Cardiac muscle cell (in vitro differentiated cells and primary cell): ENCODE measurements around the gene ALKBH4. TPM values are rescaled to one million over a fixed set of nuclear protein-coding genes. Genes with fewer than 3 reads are reported as not detected.
A peak's percentile ranks its signal among the peaks of the same experiment; 100 is the strongest.

Experiments used
- DNase-seq, 2 donors: peaks; one replicate each; pipeline versions ENCODE4 v3.0.0 to v3.0.0-alpha.2; 2010 to 2017; ENCODE audit warnings: low read depth in 1 of 2, low spot score in 1 of 2
- H3K27ac ChIP-seq: fragments of 200-600 bp; sonication (generic); 2 replicates; pipeline ENCODE4 v1.5.1; 2016
- H3K27me3 ChIP-seq: fragments of 200-600 bp; sonication (generic); 2 replicates; pipeline ENCODE4 v1.6.0; 2016; ENCODE audit warnings: control low read depth
- H3K36me3 ChIP-seq: fragments of 200-600 bp; sonication (generic); 2 replicates; pipeline ENCODE4 v1.5.1; 2016; ENCODE audit warnings: control low read depth
- H3K4me1 ChIP-seq: fragments of 200-600 bp; sonication (generic); 2 replicates; pipeline ENCODE4 v1.8.1; 2017; ENCODE audit warnings: low read depth, mild to moderate bottlenecking, mixed run types
- H3K4me3 ChIP-seq: fragments of 200-600 bp; sonication (generic); 2 replicates; pipeline ENCODE4 v1.5.1; 2016; ENCODE audit warnings: mild to moderate bottlenecking
- H3K9me3 ChIP-seq: fragments of 200-600 bp; sonication (generic); 2 replicates; pipeline ENCODE4 v1.5.1; 2017; ENCODE audit warnings: low read depth, mild to moderate bottlenecking, control low read depth
- CTCF ChIP-seq: IDR thresholded peaks from 2 replicates; pipeline ENCODE4 v1.5.1; 2012; ENCODE audit warnings: low read depth, mild to moderate bottlenecking, low read length
- polyA plus RNA-seq: library from polyadenylated mRNA; unstranded; fragments of >200 nt; fragmentation: Nextera tagmentation; extraction: Ambion mirVana; gene quantifications from 2 replicates; pipeline ENCODE4 v1.2.1, GENCODE V29; 2016
- total RNA-seq: library from RNA; depleted of rRNA; stranded (reverse); fragments of >200 nt; gene quantifications from 2 replicates; pipeline ENCODE4 v1.2.3, GENCODE V29; 2016

The ALKBH4 gene
- total and polyA plus RNA-seq, 2 experiments from 2014 or later, result 26.7 to 31.8 TPM

- no peak overlapping the region for H3K27ac ChIP-seq
- no peak for DNase-seq
- H3K4me3 ChIP-seq, result no peak overlapping the region
- no peaks in the 10 kb centered on the region for H3K27me3 ChIP-seq
- no peaks in the 10 kb centered on the region for H3K9me3 ChIP-seq
- TF ChIP-seq CTCF, result no peak
- peaks cover 10% of the 10 kb centered on the region for H3K36me3 ChIP-seq
- H3K4me1 ChIP-seq, result no peaks in the 10 kb centered on the region
These were observed 4.1 kb upstream of the ALKBH4 start for GRCh38 chr7:102468478-102469350.

GRCh38 chr7:102467581-102468477 lies 3.2 kb upstream of the ALKBH4 start:
- Histone ChIP-seq H3K27me3 (no peaks in the 10 kb centered on the region), H3K27ac (no peak overlapping the region), H3K36me3 (peaks cover 5% of the 10 kb centered on the region), H3K9me3 (no peaks in the 10 kb centered on the region), H3K4me3 (no peak overlapping the region), H3K4me1 (no peaks in the 10 kb centered on the region)
- no peak for TF ChIP-seq CTCF
- DNase-seq, result no peak

GRCh38 chr7:102466097-102466496 lies 1.4 kb upstream of the ALKBH4 start:
- H3K9me3 ChIP-seq, result no peaks in the 10 kb centered on the region
- no peak overlapping the region for H3K27ac ChIP-seq
- H3K4me3 ChIP-seq, result peak overlapping the region; percentile 97
- no peaks in the 10 kb centered on the region for H3K27me3 ChIP-seq
- H3K4me1 ChIP-seq, result no peaks in the 10 kb centered on the region
- no peak for TF ChIP-seq CTCF
- H3K36me3 ChIP-seq, result no peaks in the 10 kb centered on the region
- no peak for DNase-seq

GRCh38 chr7:102463841-102464576 lies 654 bp downstream of the ALKBH4 start:
- H3K4me3 ChIP-seq, result peak overlapping the region; percentile 97
- H3K4me1 ChIP-seq, result no peaks in the 10 kb centered on the region
- H3K27ac ChIP-seq, result peak overlapping the region; percentile 58
- H3K9me3 ChIP-seq, result no peaks in the 10 kb centered on the region
- peak; percentile 25 to 30 for DNase-seq
- H3K36me3 ChIP-seq, result no peaks in the 10 kb centered on the region
- no peak for TF ChIP-seq CTCF
- no peaks in the 10 kb centered on the region for H3K27me3 ChIP-seq

GRCh38 chr7:102460467-102460866 lies 4.2 kb downstream of the ALKBH4 start:
- TF ChIP-seq CTCF, result no peak
- Histone ChIP-seq H3K27me3 (no peaks in the 10 kb centered on the region), H3K4me1 (no peaks in the 10 kb centered on the region), H3K36me3 (peaks cover 17% of the 10 kb centered on the region), H3K9me3 (no peaks in the 10 kb centered on the region), H3K4me3 (no peak overlapping the region), H3K27ac (no peak overlapping the region)
- DNase-seq, result no peak
